GM18861 (cell line): ENCODE measurements around the gene SERPINB8.
A peak's percentile ranks its signal among the peaks of the same experiment; 100 is the strongest.

Source experiments
- ATAC-seq: cut with Tn5 transposase; IDR thresholded peaks from one replicate; pipeline ENCODE4 v1.9.1; 2021; ENCODE audit not compliant: unreplicated experiment

SERPINB8 gene

DNA sequence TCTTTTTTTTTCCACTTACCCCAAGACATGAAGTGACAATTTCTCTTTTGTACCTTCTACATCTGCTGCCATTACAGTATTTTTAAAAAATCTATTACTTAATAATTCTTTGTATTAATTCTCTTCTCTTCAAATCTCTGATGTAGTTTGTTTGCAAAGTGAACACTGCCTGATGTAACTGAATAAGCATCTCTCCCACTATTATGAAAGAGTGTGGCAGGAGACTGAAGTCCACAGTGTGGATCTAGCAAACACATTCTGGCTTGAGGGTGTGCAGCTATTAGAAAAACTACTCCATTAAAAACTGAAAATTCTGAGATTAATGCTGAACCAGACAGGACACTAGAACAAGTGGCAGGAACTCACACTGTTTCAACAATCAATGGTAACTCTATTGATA, 5.0 kb upstream of the SERPINB8 start:
- no peak for ATAC-seq

DNA sequence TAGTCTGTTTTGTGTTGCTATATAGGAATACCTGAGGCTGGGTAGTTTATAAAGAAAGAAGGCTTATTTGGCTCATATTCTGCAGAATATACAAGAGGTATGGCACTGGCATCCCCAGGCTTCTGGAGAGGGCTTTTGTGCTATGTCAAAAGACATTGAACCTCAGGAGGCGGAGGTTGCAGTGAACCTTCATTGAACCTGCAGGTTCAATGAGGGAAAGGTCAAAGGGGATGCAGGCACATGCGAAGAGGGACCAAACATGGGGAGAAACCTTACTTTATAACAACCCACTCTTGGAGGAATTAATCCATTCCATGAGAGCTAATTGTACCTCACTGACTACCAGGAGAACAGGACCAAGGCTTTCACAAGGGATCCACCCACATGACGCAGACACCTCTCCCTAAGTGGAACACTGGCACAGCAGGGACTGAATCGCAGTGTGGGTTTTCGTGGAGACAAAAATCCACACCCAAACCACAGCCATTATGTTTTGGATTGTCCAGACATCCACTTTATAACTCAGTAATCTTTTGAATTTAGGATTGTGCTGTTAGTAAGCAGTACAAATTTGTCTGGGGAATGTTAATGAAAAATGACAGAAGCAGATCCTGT, 4.1 kb upstream of the SERPINB8 start:
- ATAC-seq, result no peak

DNA sequence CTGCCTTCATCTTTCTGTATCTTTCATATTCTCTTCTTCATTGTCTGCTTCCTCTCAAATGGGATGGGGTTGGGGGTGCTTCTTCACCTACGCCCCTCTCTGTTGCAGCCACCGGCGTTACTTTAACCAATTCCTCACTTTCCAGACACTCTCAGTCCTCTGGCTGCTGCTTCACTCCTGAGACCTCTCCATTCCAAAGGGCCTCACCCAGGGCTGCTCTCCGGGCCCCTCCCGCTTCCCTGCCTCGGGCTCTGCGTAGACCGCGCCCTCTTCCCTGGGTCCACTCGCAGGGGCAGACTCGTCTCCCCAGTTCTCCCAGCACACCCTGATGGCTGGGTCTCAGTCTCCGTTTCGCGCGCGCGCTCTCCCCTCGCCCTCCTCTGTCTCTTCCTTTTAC, 926 bp downstream of the SERPINB8 start:
- no peak for ATAC-seq

DNA sequence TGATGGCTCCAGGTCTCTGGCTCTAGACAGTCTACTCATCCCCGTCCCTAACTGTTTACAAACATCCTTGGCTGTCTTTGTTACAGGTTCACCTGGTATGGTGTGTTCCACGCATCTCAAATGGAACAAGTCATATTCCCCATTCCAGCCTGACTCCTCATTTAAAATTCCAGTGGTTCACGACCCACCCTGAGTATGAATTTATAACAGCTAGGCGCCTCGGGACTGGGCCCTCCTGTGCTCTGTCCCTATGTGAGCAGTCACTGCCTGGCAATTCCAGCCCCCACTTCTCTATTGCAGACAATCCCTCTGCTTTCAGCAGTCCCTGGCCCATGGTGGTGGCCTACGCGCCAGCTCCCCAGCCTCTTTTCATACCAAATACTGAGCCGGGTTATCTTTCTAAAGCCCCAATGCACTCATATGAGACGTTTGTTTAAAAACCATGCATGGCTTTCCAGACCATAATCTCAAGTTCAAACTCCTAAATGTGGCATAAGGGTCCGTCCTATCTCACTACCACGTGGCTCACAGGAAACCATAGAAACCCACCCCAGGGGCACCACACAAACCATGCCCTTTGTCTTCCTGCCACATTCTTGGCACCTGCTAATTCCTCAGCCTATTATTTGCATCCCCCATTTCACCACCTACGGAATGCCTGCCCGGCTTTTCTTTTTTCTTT, 1.6 kb downstream of the SERPINB8 start:
- no peak for ATAC-seq

DNA sequence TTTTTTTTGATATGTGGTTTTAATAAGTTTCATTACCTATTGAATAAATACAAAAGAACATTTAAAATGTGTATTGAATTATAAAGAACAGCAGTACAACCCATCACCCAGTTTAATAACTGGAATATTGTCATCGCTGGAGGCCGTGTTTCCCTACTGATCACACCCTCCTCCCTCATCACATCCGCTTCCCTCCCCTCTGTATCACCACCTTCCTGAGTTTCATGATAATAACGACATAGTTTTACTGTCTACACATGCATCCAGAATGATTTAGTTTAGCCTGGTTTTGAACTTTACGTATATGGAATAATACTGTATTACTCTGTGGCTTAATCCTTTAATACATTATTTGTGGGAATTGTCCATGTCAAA, 2.1 kb downstream of the SERPINB8 start:
- ATAC-seq, result no peak

DNA sequence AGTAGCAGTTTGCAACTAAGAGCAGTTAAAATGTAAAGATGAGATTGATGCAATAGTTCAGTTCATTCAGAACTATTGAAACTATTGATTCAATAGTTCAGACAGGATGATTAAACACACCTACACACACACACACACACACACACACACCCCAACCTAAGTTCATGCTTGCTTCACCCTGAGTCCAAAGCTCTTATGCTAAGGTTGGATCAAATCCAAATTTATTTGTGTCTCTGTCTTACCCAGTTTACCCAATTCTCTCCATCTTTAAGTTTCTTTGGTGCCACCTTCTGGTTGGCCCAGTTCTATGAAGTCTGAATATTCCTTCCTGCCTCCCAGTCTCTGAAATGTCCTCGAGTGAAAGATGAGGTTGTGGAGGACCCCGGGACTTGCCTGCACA, 5.1 kb downstream of the SERPINB8 start:
- no peak for ATAC-seq

DNA sequence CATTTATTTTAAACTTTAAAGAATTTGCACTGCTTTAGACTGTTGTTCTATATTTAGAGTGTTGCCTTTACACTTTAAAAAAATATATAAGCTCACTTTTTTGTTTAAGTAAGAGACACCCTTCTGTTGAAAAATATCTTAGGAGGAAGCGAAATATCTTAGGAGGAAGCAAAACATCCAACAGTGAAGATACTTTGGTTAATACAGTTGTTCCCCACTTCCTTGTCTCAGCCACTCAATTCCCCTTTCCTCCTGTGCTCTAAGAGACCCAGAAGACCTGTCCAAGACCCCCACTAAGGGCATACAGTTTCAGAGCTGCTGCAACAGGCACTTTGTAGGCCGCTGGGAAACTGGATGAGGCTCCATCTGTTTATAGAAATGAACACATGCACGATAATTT, 5.7 kb downstream of the SERPINB8 start:
- ATAC-seq, result no peak

DNA sequence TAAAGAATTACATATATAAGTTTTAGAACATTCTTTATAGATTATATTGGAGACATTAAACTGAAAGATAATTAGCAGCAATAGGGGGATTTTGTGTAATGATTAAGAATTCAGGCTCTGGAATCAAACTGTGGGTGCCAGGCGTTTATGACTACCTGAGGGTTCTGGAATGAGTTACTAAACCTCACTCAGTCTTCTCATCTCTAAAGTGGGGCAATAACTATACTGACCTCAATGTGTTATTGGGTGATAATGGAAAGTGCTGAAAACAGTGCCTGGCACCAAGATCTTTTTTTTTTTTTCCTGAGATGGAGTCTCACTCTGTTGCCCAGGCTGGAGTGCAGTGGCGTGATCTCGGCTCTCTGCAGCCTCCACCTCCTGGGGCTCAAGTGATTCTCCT, 7.2 kb downstream of the SERPINB8 start:
- ATAC-seq, result no peak

DNA sequence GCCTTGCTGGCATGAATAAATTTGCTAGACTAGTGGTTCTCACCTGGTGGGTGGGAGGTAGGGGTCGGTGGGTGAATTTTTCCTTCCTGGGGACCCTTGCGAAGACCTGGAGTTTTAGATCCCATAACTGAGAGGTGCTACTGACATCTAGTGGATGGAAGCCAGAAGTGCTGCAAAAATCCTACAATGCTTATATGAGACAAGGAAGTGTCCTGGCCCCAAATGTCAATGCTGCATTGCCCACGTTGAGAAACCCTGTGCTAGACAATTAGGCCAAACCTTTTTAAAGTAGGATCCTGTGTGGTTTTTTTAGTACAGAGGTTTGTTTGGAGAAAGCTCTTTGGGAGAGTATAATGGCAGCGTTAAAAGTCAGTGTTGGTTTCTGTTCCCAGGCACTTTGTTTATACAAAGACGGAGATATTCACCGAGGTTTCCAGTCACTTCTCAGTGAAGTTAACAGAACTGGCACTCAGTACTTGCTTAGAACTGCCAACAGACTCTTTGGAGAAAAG, 9.6 kb downstream of the SERPINB8 start:
- peak; percentile 75 for ATAC-seq

DNA sequence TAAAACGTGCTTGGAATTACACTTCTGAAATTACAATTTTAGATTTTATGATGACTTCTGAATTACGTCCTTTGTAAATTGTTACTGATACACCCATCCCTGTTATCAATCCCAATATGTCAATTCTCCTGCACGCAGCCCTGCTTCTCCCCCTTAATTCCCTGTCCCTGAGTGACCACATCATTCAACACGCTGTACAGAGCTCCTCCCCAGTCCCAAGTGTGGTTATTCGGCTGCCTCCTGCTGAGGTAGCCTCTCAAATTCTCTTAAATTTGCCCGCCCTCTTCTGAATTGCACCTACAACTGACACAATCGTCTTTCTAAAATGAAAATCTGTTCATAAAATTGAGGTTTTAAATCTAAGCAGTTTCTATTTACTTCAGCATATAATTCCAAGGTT, 10.1 kb downstream of the SERPINB8 start:
- ATAC-seq, result no peak

DNA sequence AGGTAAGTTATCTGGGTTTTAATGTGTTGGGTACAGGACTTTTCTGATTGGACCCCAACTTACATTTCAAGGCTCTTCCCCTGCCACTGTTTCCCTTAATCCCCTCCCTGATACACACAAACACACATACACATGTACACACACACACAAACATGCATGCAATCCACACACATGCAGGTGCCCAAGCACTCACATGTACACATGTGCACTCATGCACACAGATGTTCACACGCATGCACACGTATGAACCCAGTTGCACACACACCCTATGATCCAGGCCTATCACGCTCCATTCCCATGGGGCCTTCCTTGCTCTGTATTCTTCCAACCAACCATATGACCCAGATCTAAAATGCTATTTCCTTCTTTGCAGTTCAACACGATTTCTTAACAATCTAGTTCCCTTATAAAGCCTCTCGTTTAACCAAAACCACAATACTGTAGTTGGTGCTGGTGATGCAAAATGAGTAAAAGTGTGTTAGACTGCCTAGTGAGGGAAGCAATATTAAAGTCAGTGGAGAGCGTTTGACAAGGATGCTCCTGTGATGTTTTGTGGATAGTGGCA, 11.1 kb downstream of the SERPINB8 start:
- no peak for ATAC-seq

DNA sequence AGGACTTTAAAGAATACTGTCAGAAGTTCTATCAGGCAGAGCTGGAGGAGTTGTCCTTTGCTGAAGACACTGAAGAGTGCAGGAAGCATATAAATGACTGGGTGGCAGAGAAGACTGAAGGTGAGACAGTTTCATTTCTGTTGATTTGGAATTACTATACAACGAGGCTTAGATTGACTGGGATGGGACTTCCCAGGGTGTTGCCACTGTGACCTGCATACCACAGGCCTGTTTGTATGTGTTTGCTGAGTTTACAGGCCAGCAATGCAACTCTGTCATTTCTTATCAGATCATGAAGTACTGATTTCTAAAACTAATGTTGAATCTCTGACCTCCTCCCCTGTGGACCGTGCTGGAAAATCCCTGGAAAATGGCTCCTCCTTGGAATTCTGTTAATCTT, 11.8 kb downstream of the SERPINB8 start:
- no peak for ATAC-seq

DNA sequence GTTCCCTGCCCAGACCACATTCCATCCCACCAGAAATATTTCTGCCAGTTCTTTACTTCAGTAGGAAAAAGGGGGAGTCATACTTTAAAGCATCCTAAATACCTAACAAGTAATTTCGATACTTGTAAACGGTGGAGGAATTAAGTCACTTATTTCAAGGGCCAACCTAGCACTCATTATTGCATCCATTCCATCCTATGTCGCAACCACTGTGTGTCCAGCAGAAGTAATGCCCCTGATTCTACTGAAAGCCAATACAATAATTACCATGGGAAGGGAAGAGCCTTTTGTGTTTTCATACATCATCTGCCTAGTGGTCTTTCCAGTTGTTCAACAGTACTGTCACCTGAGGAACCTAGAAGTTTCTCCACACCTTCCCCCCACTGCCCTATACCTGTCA, 12.5 kb downstream of the SERPINB8 start:
- ATAC-seq, result no peak

DNA sequence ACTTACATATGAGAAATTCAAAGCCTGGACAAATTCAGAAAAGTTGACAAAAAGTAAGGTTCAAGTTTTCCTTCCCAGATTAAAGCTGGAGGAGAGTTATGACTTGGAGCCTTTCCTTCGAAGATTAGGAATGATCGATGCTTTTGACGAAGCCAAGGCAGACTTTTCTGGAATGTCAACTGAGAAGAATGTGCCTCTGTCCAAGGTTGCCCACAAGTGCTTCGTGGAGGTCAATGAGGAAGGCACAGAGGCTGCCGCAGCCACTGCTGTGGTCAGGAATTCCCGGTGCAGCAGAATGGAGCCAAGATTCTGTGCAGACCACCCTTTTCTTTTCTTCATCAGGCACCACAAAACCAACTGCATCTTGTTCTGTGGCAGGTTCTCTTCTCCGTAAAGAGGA, 17.0 kb downstream of the SERPINB8 start:
- no peak for ATAC-seq

DNA sequence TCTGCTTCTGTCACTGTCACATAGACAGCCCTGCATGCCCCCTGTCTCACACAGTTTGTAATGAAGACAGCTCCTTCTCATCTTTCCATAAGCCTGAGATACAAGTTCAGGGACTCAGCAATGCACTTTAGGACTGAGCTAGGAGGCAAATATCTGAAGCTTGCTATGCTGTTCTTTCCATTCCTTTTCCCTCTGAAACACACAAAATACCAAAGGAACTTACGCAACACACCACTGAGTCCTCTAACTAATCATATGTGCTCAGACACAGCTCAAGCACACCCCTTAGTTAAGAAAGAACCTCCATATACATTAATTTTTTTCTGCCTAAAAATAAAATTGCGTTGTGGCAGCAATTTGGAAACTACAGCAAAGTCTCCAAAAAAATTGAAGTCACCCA, 17.9 kb downstream of the SERPINB8 start:
- no peak for ATAC-seq

DNA sequence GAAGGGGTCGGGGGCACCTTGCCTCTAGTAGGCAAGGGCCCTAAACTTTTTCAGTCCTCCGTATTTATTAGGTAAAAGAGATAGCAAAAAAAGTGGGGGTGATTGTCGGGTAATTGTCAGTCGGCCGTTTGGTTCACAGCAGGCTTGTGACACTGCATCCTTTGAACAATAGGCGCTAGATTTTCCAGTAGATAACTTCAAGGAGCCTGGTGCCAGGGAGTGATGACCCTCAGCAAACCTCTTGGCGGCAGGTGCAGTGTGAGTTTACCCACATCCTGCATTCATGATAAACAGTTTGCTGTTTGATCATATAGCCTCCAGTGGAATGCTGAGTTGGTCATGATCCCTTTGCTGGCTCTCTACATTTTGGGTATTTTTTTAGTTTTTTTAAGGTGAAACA, 22.9 kb downstream of the SERPINB8 start:
- ATAC-seq, result no peak

DNA sequence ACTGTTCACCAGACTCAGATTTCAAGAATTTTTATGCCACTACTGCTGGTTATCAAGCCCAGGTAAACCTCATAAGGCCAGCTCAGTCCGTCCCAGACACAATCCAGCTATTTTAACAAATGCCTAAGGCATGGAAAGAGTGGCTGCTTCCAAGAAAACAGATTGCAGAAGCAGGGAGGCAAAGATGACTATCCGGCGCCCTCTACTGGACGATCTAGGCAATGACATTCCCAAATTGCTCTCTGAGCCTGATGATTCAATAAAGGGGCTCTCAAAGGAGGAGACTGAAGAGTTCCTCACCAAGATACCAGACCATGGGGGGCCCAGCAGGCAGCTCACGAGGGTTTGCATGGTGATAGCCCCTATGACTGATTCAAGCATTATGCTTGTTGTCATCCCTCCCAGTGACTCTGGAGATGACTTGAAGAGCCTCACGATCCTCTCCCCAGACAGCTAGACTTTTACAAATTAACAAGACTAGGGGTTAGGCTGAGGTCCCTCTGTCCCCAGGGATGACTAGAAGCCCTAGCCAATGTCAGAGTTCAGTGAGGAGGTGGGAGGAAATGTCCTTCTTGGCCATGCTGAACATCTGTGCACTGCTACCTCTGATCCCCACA, 25.0 kb downstream of the SERPINB8 start:
- no peak for ATAC-seq

DNA sequence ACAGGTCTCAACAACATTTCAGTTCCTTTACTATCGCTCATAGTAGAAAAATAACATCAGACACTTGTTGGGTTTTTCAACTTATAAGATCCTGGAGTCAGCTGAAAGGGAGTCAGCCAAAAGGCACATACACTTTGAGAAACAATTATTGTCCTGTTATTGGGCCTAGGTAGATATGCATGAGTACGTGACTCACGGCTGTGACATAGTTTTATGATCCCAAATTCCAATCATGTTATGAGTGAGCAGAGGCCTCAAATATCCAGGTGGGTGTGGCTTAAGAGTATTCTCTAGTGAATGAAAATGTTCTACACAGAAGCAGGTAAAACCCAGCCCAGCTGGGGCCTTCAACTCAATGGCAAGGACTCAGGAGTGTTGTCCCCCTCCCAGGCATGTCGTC, 27.2 kb downstream of the SERPINB8 start:
- ATAC-seq, result no peak

DNA sequence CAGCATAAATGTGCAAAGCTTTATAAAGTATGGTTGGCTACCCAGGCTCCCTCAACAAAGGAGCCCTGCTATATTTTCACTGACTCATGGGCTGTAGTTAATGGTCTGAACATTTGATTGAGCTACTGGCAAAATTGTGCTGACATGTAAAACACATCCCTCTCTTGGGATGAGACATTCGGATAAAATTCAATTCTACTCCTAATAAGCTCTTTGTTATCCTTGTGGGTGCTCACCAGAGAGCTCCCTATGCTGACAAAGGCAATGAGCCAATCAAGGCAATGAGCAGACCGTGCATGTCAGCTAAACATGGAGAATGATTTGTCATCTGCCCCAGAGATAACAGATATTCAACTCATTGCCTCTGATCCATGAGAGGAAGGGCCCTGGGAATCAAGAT, 27.7 kb downstream of the SERPINB8 start:
- ATAC-seq, result no peak

DNA sequence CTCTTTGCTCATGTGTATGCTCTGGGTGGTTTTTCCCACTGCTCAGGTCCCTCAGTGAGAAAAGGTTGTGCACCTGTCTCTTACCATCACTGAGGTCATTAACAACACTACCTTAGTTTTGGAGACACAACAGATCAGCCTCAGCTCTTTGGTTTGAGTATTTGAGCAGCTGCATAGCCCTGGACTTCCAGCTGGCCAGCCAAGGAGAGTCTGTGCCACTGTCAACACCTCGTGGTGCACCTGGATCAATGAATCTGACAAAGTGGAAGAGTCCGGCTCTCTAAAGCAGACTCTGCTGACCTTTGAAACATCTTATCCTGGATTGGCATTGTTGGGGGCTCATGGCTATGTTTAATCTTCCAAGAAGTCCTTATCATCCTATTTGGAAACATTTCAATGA, 30.0 kb downstream of the SERPINB8 start:
- ATAC-seq, result no peak

DNA sequence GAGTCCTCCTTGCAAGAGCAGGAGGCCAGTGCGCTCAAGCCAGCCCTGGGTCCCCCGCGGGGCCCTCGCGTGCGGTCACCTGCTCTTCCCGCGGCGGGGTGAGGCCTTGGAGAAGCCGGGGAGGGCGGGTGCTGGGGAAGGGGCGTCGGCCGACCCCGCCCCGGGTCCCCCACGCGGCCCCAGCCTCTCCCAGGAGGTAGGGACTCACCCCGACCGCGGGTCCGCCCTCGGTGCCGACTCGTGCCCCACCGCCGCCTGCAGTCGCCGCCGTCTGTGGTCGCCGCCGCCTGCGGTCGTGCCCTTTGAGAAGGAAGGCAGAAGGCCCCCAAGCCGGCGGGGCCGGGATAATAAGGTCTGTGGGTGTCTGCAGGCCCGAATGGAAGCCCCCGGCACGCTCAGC, 32.7 kb downstream of the SERPINB8 start:
- no peak for ATAC-seq

DNA sequence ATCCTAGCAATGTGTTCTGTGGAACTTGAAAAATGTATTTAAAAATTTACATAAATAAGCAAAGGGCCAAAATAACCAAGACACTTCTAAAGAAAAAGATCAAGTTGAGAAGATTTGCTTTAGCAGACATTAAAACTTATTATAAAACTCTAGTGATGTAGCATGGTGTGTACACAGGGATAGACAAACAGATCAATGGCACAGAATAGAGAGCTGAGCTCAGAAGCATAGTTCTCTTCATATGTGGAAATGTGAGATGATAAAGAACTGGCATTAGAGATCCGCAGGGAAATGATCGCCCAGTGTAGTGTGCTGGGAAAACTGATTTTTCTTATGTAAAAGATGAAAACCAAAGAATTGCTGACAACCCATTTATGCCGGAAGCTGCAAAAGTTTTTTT, 39.4 kb downstream of the SERPINB8 start:
- ATAC-seq, result no peak
